Kidney epithelial cell (primary cell): ENCODE measurements around the gene ARL10. TPM values are rescaled to one million over a fixed set of nuclear protein-coding genes. Genes with fewer than 3 reads are reported as not detected.

Source experiments
- DNase-seq: peaks from one replicate; pipeline ENCODE4 v3.0.0-alpha.2; 2010; ENCODE audit warnings: low read depth
- H3K27me3 ChIP-seq: 2 replicates; pipeline ENCODE4 v1.6.0; 2011; ENCODE audit warnings: low read length; ENCODE audit not compliant: control insufficient read depth, insufficient read depth
- H3K36me3 ChIP-seq: 2 replicates; pipeline ENCODE4 v1.5.1; 2011; ENCODE audit warnings: low read length; ENCODE audit not compliant: control insufficient read depth, insufficient read depth
- H3K4me3 ChIP-seq: 2 replicates; pipeline ENCODE4 v1.5.1; 2011; ENCODE audit warnings: low read depth, mild to moderate bottlenecking, control low read depth, low read length
- CTCF ChIP-seq: IDR thresholded peaks from 2 replicates; pipeline ENCODE4 v1.5.1; 2011; ENCODE audit warnings: mild to moderate bottlenecking, moderate library complexity, low read length, control low read depth, inconsistent platforms; ENCODE audit not compliant: insufficient read depth, poor library complexity, severe bottlenecking
- total RNA-seq: library from RNA; depleted of rRNA; stranded (reverse); fragments of >200 nt; gene quantifications from 2 replicates; pipeline ENCODE4 v1.2.3, GENCODE V29; 2015

The ARL10 gene
- total RNA-seq, 1 donor from 2014 or later = 8.8 TPM

GRCh38 chr5:176388444-176389134 is 23.3 kb downstream of the ARL10 start, which contains the start of the genes HIGD2A and NOP16:
TSS of gene HIGD2A (plus strand) at chr5:176388751. CDS start at chr5:176388820, 69 bp downstream.
TSS of gene NOP16 (minus strand) at chr5:176388598. CDS start at chr5:176388539, 59 bp downstream.
- DNase-seq = peak; percentile 94
- peaks cover 2% of the 10 kb centered on the region for H3K36me3 ChIP-seq
- TF ChIP-seq CTCF = no peak
- peak within 1 kb of the TSS; percentile 99 for H3K4me3 ChIP-seq
- no peaks in the 10 kb centered on the region for H3K27me3 ChIP-seq

GRCh38 chr5:176389135-176390123 is 24.1 kb downstream of the ARL10 start:
- DNase-seq = no peak
- H3K4me3 ChIP-seq = peak overlapping the region; percentile 99
- no peaks in the 10 kb centered on the region for H3K27me3 ChIP-seq
- no peak for TF ChIP-seq CTCF
- peaks cover 2% of the 10 kb centered on the region for H3K36me3 ChIP-seq

GRCh38 chr5:176391479-176391878 is 26.2 kb downstream of the ARL10 start:
- H3K4me3 ChIP-seq = no peak overlapping the region
- TF ChIP-seq CTCF = no peak
- no peak for DNase-seq
- peaks cover 2% of the 10 kb centered on the region for H3K36me3 ChIP-seq
- no peaks in the 10 kb centered on the region for H3K27me3 ChIP-seq

GRCh38 chr5:176391999-176392398 is 26.7 kb downstream of the ARL10 start:
- no peak for TF ChIP-seq CTCF
- Histone ChIP-seq H3K36me3 (peaks cover 2% of the 10 kb centered on the region), H3K4me3 (no peak overlapping the region), H3K27me3 (no peaks in the 10 kb centered on the region)
- DNase-seq = no peak

- no peak for DNase-seq
- peaks cover 2% of the 10 kb centered on the region for H3K36me3 ChIP-seq
- no peak for TF ChIP-seq CTCF
Measured at GRCh38 chr5:176392526-176392925, 27.2 kb downstream of the ARL10 start.

More at GRCh38 chr5:176392526-176392925, 27.2 kb downstream of the ARL10 start:
- no peak overlapping the region for H3K4me3 ChIP-seq
- no peaks in the 10 kb centered on the region for H3K27me3 ChIP-seq
